GM12878 (cell line): ENCODE data around the gene SMARCA4. TPM values are rescaled to one million over a fixed set of nuclear protein-coding genes. Genes with fewer than 3 reads are reported as not detected.
A peak's percentile ranks its signal among the peaks of the same experiment; 100 is the strongest.

Experiments
- ATF2 ChIP-seq: IDR thresholded peaks from 2 replicates; pipeline ENCODE4 v1.6.1; 2012; ENCODE audit warnings: low read length, inconsistent platforms
- BRCA1 ChIP-seq: IDR thresholded peaks from 2 replicates; pipeline ENCODE4 v1.6.1; 2011; ENCODE audit warnings: low read depth, low read length, improper control_type of control experiment
- CHD1 ChIP-seq: IDR thresholded peaks from 2 replicates; pipeline ENCODE4 v1.6.1; 2012; ENCODE audit warnings: low read depth, low read length, improper control_type of control experiment
- FOXK2 ChIP-seq: fragments of 450-650 bp; IDR thresholded peaks from 2 replicates; pipeline ENCODE4 v1.6.1; 2017; ENCODE audit warnings: mild to moderate bottlenecking, moderate library complexity
- HDAC6 ChIP-seq: fragments of 200-600 bp; sonication (generic); IDR thresholded peaks from one replicate; pipeline ENCODE4 v1.8.0; 2017; ENCODE audit warnings: antibody characterized with exemption; ENCODE audit not compliant: unreplicated experiment
- IRF4 ChIP-seq: IDR thresholded peaks from 2 replicates; pipeline ENCODE4 v1.6.1; 2011; ENCODE audit warnings: low read depth, low read length
- JUND ChIP-seq: IDR thresholded peaks from 2 replicates; pipeline ENCODE4 v1.6.1; 2012; ENCODE audit warnings: low read depth, mild to moderate bottlenecking, low read length, improper control_type of control experiment, moderate library complexity
- LARP7 ChIP-seq: fragments of 450-650 bp; IDR thresholded peaks from 2 replicates; pipeline ENCODE4 v1.6.1; 2017; ENCODE audit warnings: mild to moderate bottlenecking
- MEF2A ChIP-seq: IDR thresholded peaks from 2 replicates; pipeline ENCODE4 v1.6.1; 2011; ENCODE audit warnings: low read depth, mild to moderate bottlenecking, low read length, moderate library complexity; ENCODE audit not compliant: insufficient read depth
- MTA2 ChIP-seq: fragments of 450-650 bp; IDR thresholded peaks from 2 replicates; pipeline ENCODE4 v1.6.1; 2016; ENCODE audit warnings: low read depth, mild to moderate bottlenecking, moderate library complexity
- NFXL1 ChIP-seq: fragments of 450-650 bp; IDR thresholded peaks from 2 replicates; pipeline ENCODE4 v1.6.1; 2017; ENCODE audit warnings: antibody characterized with exemption, mild to moderate bottlenecking, borderline replicate concordance
- PAX8 ChIP-seq: fragments of 450-650 bp; IDR thresholded peaks from 2 replicates; pipeline ENCODE4 v1.6.1; 2017; ENCODE audit warnings: mild to moderate bottlenecking, moderate library complexity
- POLR2AphosphoS5 ChIP-seq: IDR thresholded peaks from 2 replicates; pipeline ENCODE4 v1.6.1; 2011; ENCODE audit warnings: mild to moderate bottlenecking, low read length, inconsistent platforms
- POU2F2 ChIP-seq: IDR thresholded peaks from 3 replicates; pipeline ENCODE4 v1.6.1; 2011; ENCODE audit warnings: low read depth, mild to moderate bottlenecking, low read length, borderline replicate concordance
- SIX5 ChIP-seq: IDR thresholded peaks from 2 replicates; pipeline ENCODE4 v1.6.1; 2011; ENCODE audit warnings: mild to moderate bottlenecking, low read depth, low read length, moderate library complexity; ENCODE audit not compliant: severe bottlenecking
- SMAD1 ChIP-seq: fragments of 450-650 bp; IDR thresholded peaks from 2 replicates; pipeline ENCODE4 v1.6.1; 2018; ENCODE audit warnings: mild to moderate bottlenecking, low read depth; ENCODE audit not compliant: partially characterized antibody
- SMAD5 ChIP-seq: IDR thresholded peaks from 2 replicates; pipeline ENCODE4 v1.6.1; 2016; ENCODE audit warnings: antibody characterized with exemption, low read depth
- SMARCA5 ChIP-seq: fragments of 450-650 bp; IDR thresholded peaks from 2 replicates; pipeline ENCODE4 v1.6.1; 2017; ENCODE audit warnings: mild to moderate bottlenecking
- SRF ChIP-seq, 2 experiments: IDR thresholded peaks; 2 replicates each; pipeline ENCODE4 v1.6.1; 2011; ENCODE audit warnings: low read depth in 2 of 2, low read length in 2 of 2, mild to moderate bottlenecking in 1 of 2, moderate library complexity in 1 of 2
- STAT1 ChIP-seq: fragments of 450-650 bp; conservative IDR thresholded peaks from 2 replicates; pipeline ENCODE4 v1.6.1; 2014; ENCODE audit warnings: antibody characterized with exemption, mild to moderate bottlenecking
- SUPT20H ChIP-seq: IDR thresholded peaks from 2 replicates; pipeline ENCODE4 v1.6.1; 2011; ENCODE audit warnings: low read depth, mild to moderate bottlenecking, low read length, moderate library complexity, borderline replicate concordance; ENCODE audit not compliant: control insufficient read depth
- TCF3 ChIP-seq: IDR thresholded peaks from 2 replicates; pipeline ENCODE4 v1.6.1; 2012; ENCODE audit warnings: low read depth, mild to moderate bottlenecking, low read length, borderline replicate concordance; ENCODE audit not compliant: insufficient read depth
- USF1 ChIP-seq: IDR thresholded peaks from 2 replicates; pipeline ENCODE4 v1.6.1; 2011; ENCODE audit warnings: borderline replicate concordance, low read depth, mild to moderate bottlenecking, moderate library complexity, mixed read lengths, low read length; ENCODE audit not compliant: insufficient read depth; ENCODE audit errors: extremely low read length
- ZNF274 ChIP-seq: IDR thresholded peaks from one replicate; pipeline ENCODE4 v1.8.0; 2011; ENCODE audit not compliant: insufficient read length, insufficient read depth
- ZNF687 ChIP-seq: fragments of 450-650 bp; IDR thresholded peaks from 2 replicates; pipeline ENCODE4 v1.6.1; 2017; ENCODE audit warnings: mild to moderate bottlenecking, moderate library complexity
- polyA plus RNA-seq, 11 experiments: library from polyadenylated mRNA; depleted of rRNA in 4 of 11; unstranded in 6 of 11; stranded (reverse) in 5 of 11; fragments of >200 nt; fragmentation: Nextera tagmentation in 4 of 11; fragmentation: Illumina TruSeq in 1 of 11; extraction: Ambion mirVana in 4 of 11; extraction: Trizol in 1 of 11; gene quantifications; 1 replicate in 1 of 11; 2 replicates in 10 of 11; pipeline versions ENCODE4 v1.2.1 to v1.2.3, GENCODE V29; 2011 to 2016; ENCODE audit warnings: inconsistent platforms in 2 of 11, missing spikeins in 2 of 11, low read depth in 1 of 11
- total RNA-seq, 4 experiments: library from RNA; depleted of rRNA in 3 of 4; stranded (reverse); fragments of >200 nt in 3 of 4; fragmentation: Illumina TruSeq in 1 of 4; extraction: Trizol in 1 of 4; gene quantifications; 2 replicates each; pipeline versions ENCODE4 v1.2.1 to v1.2.3, GENCODE V29; 2013 to 2021

SMARCA4 gene
- total and polyA plus RNA-seq, 10 of the 15 experiments (the other 5 are each of a cell fraction or from before 2014, with no cell fraction given): 22.4 to 175 (median 57.4) TPM

GRCh38 chr19:11096210-11096841, 135.5 kb downstream of the SMARCA4 start (continued):
- TF ChIP-seq ATF2 (no peak), LARP7 (no peak), SRF (IDR thresholded peaks at IDR 0.05; ENCODE audit: low read depth in 2 of 2, low read length in 2 of 2) (no peak), SMAD5 (no peak), SMAD1 (no peak), PAX8 (no peak), ZNF274 (no peak), POU2F2 (no peak), BRCA1 (no peak), USF1 (no peak), MEF2A (no peak), CHD1 (no peak), FOXK2 (no peak), MTA2 (peak; percentile 87), HDAC6 (no peak), STAT1 (no peak), IRF4 (peak; percentile 66; the same call in 1 of the 2 replicates), POLR2AphosphoS5 (0 out of 2 replicates have a peak, but pooled peaks have one; percentile 24), TCF3 (no peak), SUPT20H (no peak), ZNF687 (no peak), JUND (peak; percentile 51; the same call in 1 of the 2 replicates), SIX5 (no peak), NFXL1 (no peak), SMARCA5 (no peak; the same call in 1 of the 2 replicates)
